ENCODE data around the gene UGT1A8.
"Not testable (repeated sequence)": the region's sequence is repeated elsewhere in the genome, so short reads cannot be mapped to it uniquely, and the experiment has no call there.

The UGT1A8 gene

GRCh38 chr2:233691443-233692433 is 74.3 kb downstream of the UGT1A8 start:
- Histone ChIP-seq H3K4me3 (ENCODE audit: low read depth in 1 of 5, low read length in 5 of 5) (no peak overlapping the region), H3K9ac (ENCODE audit: low read length in 5 of 5) (no peak overlapping the region), H3K4me1 (ENCODE audit: control insufficient read depth in 5 of 5, insufficient read depth in 5 of 5, low read length in 5 of 5) (no peaks in the 10 kb centered on the region), H3K9me3 (ENCODE audit: control insufficient read depth in 5 of 5, low read length in 5 of 5) (no peaks in the 10 kb centered on the region), H3K27ac (ENCODE audit: low read depth, low read length) (no peak overlapping the region), H3K27me3 (ENCODE audit: control insufficient read depth in 5 of 5, insufficient read depth in 4 of 5, low read length in 5 of 5) (no peaks in the 10 kb centered on the region), H3K36me3 (ENCODE audit: control insufficient read depth in 5 of 5, insufficient read depth in 5 of 5, low read length in 5 of 5) (no peaks in the 10 kb centered on the region)

GRCh38 chr2:233692648-233693047 is 75.2 kb downstream of the UGT1A8 start, which contains the start of gene UGT1A6:
Gene UGT1A6, plus strand, starts transcription at chr2:233692890. Its CDS starts 115 bp downstream, at chr2:233693005.
- H3K4me3 ChIP-seq (ENCODE audit: low read depth in 1 of 5, low read length in 5 of 5), result no peak within 1 kb of the TSS
- no peaks in the 10 kb centered on the region for H3K36me3 ChIP-seq (ENCODE audit: control insufficient read depth in 5 of 5, insufficient read depth in 5 of 5, low read length in 5 of 5)
- H3K4me1 ChIP-seq (ENCODE audit: control insufficient read depth in 5 of 5, insufficient read depth in 5 of 5, low read length in 5 of 5), result no peaks in the 10 kb centered on the region
- no peak within 1 kb of the TSS for H3K9ac ChIP-seq (ENCODE audit: low read length in 5 of 5)
- H3K9me3 ChIP-seq (ENCODE audit: control insufficient read depth in 5 of 5, low read length in 5 of 5), result no peaks in the 10 kb centered on the region
- no peaks in the 10 kb centered on the region for H3K27me3 ChIP-seq (ENCODE audit: control insufficient read depth in 5 of 5, insufficient read depth in 4 of 5, low read length in 5 of 5)
- no peak within 1 kb of the TSS for H3K27ac ChIP-seq (ENCODE audit: low read depth, low read length)

- Histone ChIP-seq H3K27ac (ENCODE audit: low read depth, low read length) (no peak overlapping the region), H3K9ac (ENCODE audit: low read length in 5 of 5) (no peak overlapping the region), H3K4me1 (ENCODE audit: control insufficient read depth in 5 of 5, insufficient read depth in 5 of 5, low read length in 5 of 5) (no peaks in the 10 kb centered on the region), H3K9me3 (ENCODE audit: control insufficient read depth in 5 of 5, low read length in 5 of 5) (no peaks in the 10 kb centered on the region), H3K27me3 (ENCODE audit: control insufficient read depth in 5 of 5, insufficient read depth in 4 of 5, low read length in 5 of 5) (no peaks in the 10 kb centered on the region), H3K4me3 (ENCODE audit: low read depth in 1 of 5, low read length in 5 of 5) (no peak overlapping the region), H3K36me3 (ENCODE audit: control insufficient read depth in 5 of 5, insufficient read depth in 5 of 5, low read length in 5 of 5) (no peaks in the 10 kb centered on the region)
Observed at GRCh38 chr2:233693963-233694362, 76.5 kb downstream of the UGT1A8 start.

GRCh38 chr2:233698740-233699139 is 81.3 kb downstream of the UGT1A8 start:
- no peaks in the 10 kb centered on the region for H3K27me3 ChIP-seq (ENCODE audit: control insufficient read depth in 5 of 5, insufficient read depth in 4 of 5, low read length in 5 of 5)
- H3K27ac ChIP-seq (ENCODE audit: low read depth, low read length), result no peak overlapping the region
- H3K4me3 ChIP-seq (ENCODE audit: low read depth in 1 of 5, low read length in 5 of 5), result no peak overlapping the region
- H3K36me3 ChIP-seq (ENCODE audit: control insufficient read depth in 5 of 5, insufficient read depth in 5 of 5, low read length in 5 of 5), result no peaks in the 10 kb centered on the region
- no peaks in the 10 kb centered on the region for H3K9me3 ChIP-seq (ENCODE audit: control insufficient read depth in 5 of 5, low read length in 5 of 5)
- no peak overlapping the region for H3K9ac ChIP-seq (ENCODE audit: low read length in 5 of 5)
- H3K4me1 ChIP-seq (ENCODE audit: control insufficient read depth in 5 of 5, insufficient read depth in 5 of 5, low read length in 5 of 5), result no peaks in the 10 kb centered on the region

GRCh38 chr2:233699424-233700027 is 82.1 kb downstream of the UGT1A8 start:
- Histone ChIP-seq H3K4me3 (ENCODE audit: low read depth in 1 of 5, low read length in 5 of 5) (no peak overlapping the region), H3K27me3 (ENCODE audit: control insufficient read depth in 5 of 5, insufficient read depth in 4 of 5, low read length in 5 of 5) (no peaks in the 10 kb centered on the region), H3K4me1 (ENCODE audit: control insufficient read depth in 5 of 5, insufficient read depth in 5 of 5, low read length in 5 of 5) (no peaks in the 10 kb centered on the region), H3K9me3 (ENCODE audit: control insufficient read depth in 5 of 5, low read length in 5 of 5) (no peaks in the 10 kb centered on the region), H3K9ac (ENCODE audit: low read length in 5 of 5) (no peak overlapping the region), H3K27ac (ENCODE audit: low read depth, low read length) (no peak overlapping the region), H3K36me3 (ENCODE audit: control insufficient read depth in 5 of 5, insufficient read depth in 5 of 5, low read length in 5 of 5) (no peaks in the 10 kb centered on the region)

GRCh38 chr2:233700028-233700635 is 82.7 kb downstream of the UGT1A8 start:
- Histone ChIP-seq H3K9ac (ENCODE audit: low read length in 5 of 5) (no peak overlapping the region), H3K27me3 (ENCODE audit: control insufficient read depth in 5 of 5, insufficient read depth in 4 of 5, low read length in 5 of 5) (no peaks in the 10 kb centered on the region), H3K27ac (ENCODE audit: low read depth, low read length) (no peak overlapping the region)

GRCh38 chr2:233700842-233701241 is 83.4 kb downstream of the UGT1A8 start:
- H3K36me3 ChIP-seq (ENCODE audit: control insufficient read depth in 5 of 5, insufficient read depth in 5 of 5, low read length in 5 of 5); H3K4me3 ChIP-seq (ENCODE audit: low read depth in 1 of 5, low read length in 5 of 5); H3K27me3 ChIP-seq (ENCODE audit: control insufficient read depth in 5 of 5, insufficient read depth in 4 of 5, low read length in 5 of 5); H3K27ac ChIP-seq (ENCODE audit: low read depth, low read length); H3K9ac ChIP-seq (ENCODE audit: low read length in 5 of 5); H3K4me1 ChIP-seq (ENCODE audit: control insufficient read depth in 5 of 5, insufficient read depth in 5 of 5, low read length in 5 of 5); H3K9me3 ChIP-seq (ENCODE audit: control insufficient read depth in 5 of 5, low read length in 5 of 5): not testable (repeated sequence)

More at GRCh38 chr2:233700028-233700635, 82.7 kb downstream of the UGT1A8 start:
- H3K4me3 ChIP-seq (ENCODE audit: low read depth in 1 of 5, low read length in 5 of 5), result no peak overlapping the region
- no peaks in the 10 kb centered on the region for H3K4me1 ChIP-seq (ENCODE audit: control insufficient read depth in 5 of 5, insufficient read depth in 5 of 5, low read length in 5 of 5)
- H3K36me3 ChIP-seq (ENCODE audit: control insufficient read depth in 5 of 5, insufficient read depth in 5 of 5, low read length in 5 of 5), result no peaks in the 10 kb centered on the region
- H3K9me3 ChIP-seq (ENCODE audit: control insufficient read depth in 5 of 5, low read length in 5 of 5), result no peaks in the 10 kb centered on the region

- no peak overlapping the region for H3K9ac ChIP-seq (ENCODE audit: low read length in 5 of 5)
- no peaks in the 10 kb centered on the region for H3K36me3 ChIP-seq (ENCODE audit: control insufficient read depth in 5 of 5, insufficient read depth in 5 of 5, low read length in 5 of 5)
- H3K4me3 ChIP-seq (ENCODE audit: low read depth in 1 of 5, low read length in 5 of 5), result no peak overlapping the region
- no peaks in the 10 kb centered on the region for H3K27me3 ChIP-seq (ENCODE audit: control insufficient read depth in 5 of 5, insufficient read depth in 4 of 5, low read length in 5 of 5)
- H3K4me1 ChIP-seq (ENCODE audit: control insufficient read depth in 5 of 5, insufficient read depth in 5 of 5, low read length in 5 of 5), result no peaks in the 10 kb centered on the region
- no peak overlapping the region for H3K27ac ChIP-seq (ENCODE audit: low read depth, low read length)
- H3K9me3 ChIP-seq (ENCODE audit: control insufficient read depth in 5 of 5, low read length in 5 of 5), result no peaks in the 10 kb centered on the region
Observed at GRCh38 chr2:233702238-233702637, 84.8 kb downstream of the UGT1A8 start.

- no peaks in the 10 kb centered on the region for H3K27me3 ChIP-seq (ENCODE audit: control insufficient read depth in 5 of 5, insufficient read depth in 4 of 5, low read length in 5 of 5)
- no peaks in the 10 kb centered on the region for H3K4me1 ChIP-seq (ENCODE audit: control insufficient read depth in 5 of 5, insufficient read depth in 5 of 5, low read length in 5 of 5)
- H3K9ac ChIP-seq (ENCODE audit: low read length in 5 of 5), result no peak overlapping the region
- no peaks in the 10 kb centered on the region for H3K9me3 ChIP-seq (ENCODE audit: control insufficient read depth in 5 of 5, low read length in 5 of 5)
- H3K27ac ChIP-seq (ENCODE audit: low read depth, low read length), result no peak overlapping the region
- no peak overlapping the region for H3K4me3 ChIP-seq (ENCODE audit: low read depth in 1 of 5, low read length in 5 of 5)
- no peaks in the 10 kb centered on the region for H3K36me3 ChIP-seq (ENCODE audit: control insufficient read depth in 5 of 5, insufficient read depth in 5 of 5, low read length in 5 of 5)
Observed at GRCh38 chr2:233705911-233706506, 88.6 kb downstream of the UGT1A8 start.
